PC-9 (cell line): ENCODE data around the gene PRKCI. TPM values are rescaled to one million over a fixed set of nuclear protein-coding genes. Genes with fewer than 3 reads are reported as not detected.

Source experiments
- BruUV-seq: library from RNA; stranded (reverse); fragments of 400-500 nt; replicated peaks from 2 replicates; lab custom pipeline; 2021; lab: Mats Ljungman, UMichigan
- CTCF ChIA-PET: fragments of 300-600 bp; sonication (Branson Sonifier 250); formaldehyde crosslinking; loops from one replicate; lab custom pipeline; 2022; ENCODE audit warnings: antibody characterized with exemption; lab: Charles Lee
- POLR2A ChIA-PET: fragments of 300-600 bp; sonication (Branson Sonifier 250); formaldehyde crosslinking; loops from one replicate; lab custom pipeline; 2022; ENCODE audit warnings: antibody characterized with exemption; ENCODE audit not compliant: unreplicated experiment; lab: Charles Lee
- DNase-seq, 2 experiments: peaks; one replicate each; pipeline versions ENCODE4 v3.0.0 to v3.0.0-alpha.2; 2015 to 2022; ENCODE audit warnings: mixed read lengths in 1 of 2
- H2AFZ ChIP-seq: fragments of 200-600 bp; sonication (generic); 2 replicates; pipeline ENCODE4 v1.8.1; 2017; ENCODE audit warnings: antibody characterized with exemption
- H3F3A ChIP-seq: fragments of 200-600 bp; sonication (generic); 2 replicates; pipeline ENCODE4 v1.8.1; 2017; ENCODE audit warnings: antibody characterized with exemption, mild to moderate bottlenecking, low read depth; ENCODE audit not compliant: insufficient read depth
- H3K27ac ChIP-seq: fragments of 200-600 bp; sonication (generic); 2 replicates; pipeline ENCODE4 v1.6.1; 2016; ENCODE audit warnings: mixed run types
- H3K27me3 ChIP-seq: fragments of 200-600 bp; sonication (generic); 2 replicates; pipeline ENCODE4 v1.6.1; 2016; ENCODE audit warnings: low read depth, mixed run types; ENCODE audit not compliant: insufficient read depth
- H3K36me3 ChIP-seq: fragments of 200-600 bp; sonication (generic); 2 replicates; pipeline ENCODE4 v1.6.1; 2016; ENCODE audit warnings: low read depth, mixed run types
- H3K4me1 ChIP-seq: fragments of 200-600 bp; sonication (generic); replicated peaks from 2 replicates; pipeline ENCODE4 v1.6.1; 2016; ENCODE audit warnings: mixed run types; ENCODE audit not compliant: insufficient read depth
- H3K4me2 ChIP-seq: fragments of 200-600 bp; sonication (generic); 2 replicates; pipeline ENCODE4 v1.6.1; 2017; ENCODE audit warnings: mixed run types
- H3K4me3 ChIP-seq: fragments of 200-600 bp; sonication (generic); 2 replicates; pipeline ENCODE4 v1.6.1; 2016; ENCODE audit warnings: mixed run types
- H3K79me2 ChIP-seq: fragments of 200-600 bp; sonication (generic); 2 replicates; pipeline ENCODE4 v1.6.1; 2017; ENCODE audit warnings: low read depth, mixed run types
- H3K9me2 ChIP-seq: fragments of 200-600 bp; sonication (generic); 2 replicates; pipeline ENCODE4 v1.8.1; 2017; ENCODE audit warnings: mild to moderate bottlenecking; ENCODE audit not compliant: insufficient read depth
- H3K9me3 ChIP-seq: fragments of 200-600 bp; sonication (generic); 2 replicates; pipeline ENCODE4 v1.8.1; 2016; ENCODE audit warnings: low read depth; ENCODE audit not compliant: insufficient read depth
- H4K20me1 ChIP-seq: fragments of 200-600 bp; sonication (generic); 2 replicates; pipeline ENCODE4 v1.8.1; 2017; ENCODE audit not compliant: insufficient read depth
- EZH2 ChIP-seq: fragments of 200-600 bp; sonication (generic); IDR thresholded peaks from 2 replicates; pipeline ENCODE4 v1.8.0; 2017; ENCODE audit warnings: antibody characterized with exemption, low read depth
- intact Hi-C: fragments of 100-400 bp; cut with micrococcal nuclease; formaldehyde crosslinking; loops from one replicate; pipeline ENCODE4 v1.10.0; 2022; ENCODE audit not compliant: unreplicated experiment
- total RNA-seq: library from RNA; stranded (reverse); gene quantifications from 2 replicates; pipeline ENCODE4 v1.2.3, GENCODE V29; 2021
- TF ChIP-seq, protein P1 (sequence below): fragments of 200-600 bp; sonication (generic); conservative IDR thresholded peaks from 2 replicates; pipeline ENCODE4 v1.6.1; 2017; ENCODE audit warnings: mixed run types, antibody characterized with exemption, mild to moderate bottlenecking, moderate library complexity

PRKCI gene
- total RNA-seq, 1 experiment from 2014 or later, result 104 TPM

DNA sequence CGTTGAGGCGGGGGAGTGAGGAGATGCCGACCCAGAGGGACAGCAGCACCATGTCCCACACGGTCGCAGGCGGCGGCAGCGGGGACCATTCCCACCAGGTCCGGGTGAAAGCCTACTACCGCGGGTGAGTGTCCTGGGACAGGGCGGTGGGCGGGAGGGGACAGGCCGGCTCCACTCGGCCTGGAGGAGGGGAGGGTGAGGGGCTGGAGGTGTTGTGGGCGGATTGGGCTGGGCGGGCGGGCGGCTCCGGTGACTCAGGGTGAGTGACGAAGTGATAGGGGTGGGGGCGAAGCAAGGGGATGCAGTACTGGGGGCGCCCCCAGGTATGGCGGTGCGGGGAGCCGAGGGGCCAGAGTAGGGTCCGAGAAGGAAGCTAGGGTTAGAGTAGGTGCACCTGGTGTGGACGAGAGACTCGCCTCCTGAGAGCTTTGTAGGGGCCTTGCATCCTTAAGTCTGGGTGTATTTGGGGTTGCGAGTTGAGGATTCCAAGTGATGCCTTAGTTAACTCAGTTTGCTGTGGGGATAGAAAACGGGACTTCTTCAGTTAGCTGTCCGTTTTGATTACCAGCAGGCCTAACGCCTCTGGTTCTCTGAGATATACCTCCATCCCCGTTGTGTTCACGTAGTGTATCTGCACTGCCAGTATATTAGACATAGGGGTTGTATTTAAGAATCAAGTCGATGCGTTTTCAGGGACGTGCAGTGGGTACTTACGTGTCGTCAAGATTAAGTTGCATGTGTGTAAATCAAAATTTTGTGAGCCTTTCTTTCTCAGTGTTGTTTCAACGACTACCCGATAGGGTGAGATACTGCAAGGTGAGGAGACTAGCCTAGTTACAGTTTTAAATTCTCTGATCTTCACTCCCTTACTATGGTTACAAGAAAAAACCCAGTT lies 670 bp downstream of the PRKCI start:
- no peaks in the 10 kb centered on the region; the same call in 1 of the 2 replicates for H3K9me3 ChIP-seq
- H4K20me1 ChIP-seq, result peaks cover 8% of the 10 kb centered on the region
- H3K4me2 ChIP-seq, result peak overlapping the region; percentile 94
- no peaks in the 10 kb centered on the region for H3K9me2 ChIP-seq
- peak overlapping the region; percentile 68 for H3K4me3 ChIP-seq
- ChIA-PET CTCF (interaction anchor here (0.5 to 0.8 kb wide), 2 partner anchors 77 to 1238 kb away, joined by 4 to 5 read pairs; partner anchors contain the start of gene TNIK), POLR2A (interaction anchor here (0.6 to 1.0 kb wide), 4 partner anchors 11 to 134 kb away, joined by 3 to 9 read pairs (median 7); no protein-coding TSS in a partner anchor)
- no peaks in the 10 kb centered on the region for H3K27me3 ChIP-seq
- peaks cover 22% of the 10 kb centered on the region for H3F3A ChIP-seq
- peaks cover 14% of the 10 kb centered on the region; the same call in 1 of the 2 replicates for H3K36me3 ChIP-seq
- TF ChIP-seq, protein P1, sequence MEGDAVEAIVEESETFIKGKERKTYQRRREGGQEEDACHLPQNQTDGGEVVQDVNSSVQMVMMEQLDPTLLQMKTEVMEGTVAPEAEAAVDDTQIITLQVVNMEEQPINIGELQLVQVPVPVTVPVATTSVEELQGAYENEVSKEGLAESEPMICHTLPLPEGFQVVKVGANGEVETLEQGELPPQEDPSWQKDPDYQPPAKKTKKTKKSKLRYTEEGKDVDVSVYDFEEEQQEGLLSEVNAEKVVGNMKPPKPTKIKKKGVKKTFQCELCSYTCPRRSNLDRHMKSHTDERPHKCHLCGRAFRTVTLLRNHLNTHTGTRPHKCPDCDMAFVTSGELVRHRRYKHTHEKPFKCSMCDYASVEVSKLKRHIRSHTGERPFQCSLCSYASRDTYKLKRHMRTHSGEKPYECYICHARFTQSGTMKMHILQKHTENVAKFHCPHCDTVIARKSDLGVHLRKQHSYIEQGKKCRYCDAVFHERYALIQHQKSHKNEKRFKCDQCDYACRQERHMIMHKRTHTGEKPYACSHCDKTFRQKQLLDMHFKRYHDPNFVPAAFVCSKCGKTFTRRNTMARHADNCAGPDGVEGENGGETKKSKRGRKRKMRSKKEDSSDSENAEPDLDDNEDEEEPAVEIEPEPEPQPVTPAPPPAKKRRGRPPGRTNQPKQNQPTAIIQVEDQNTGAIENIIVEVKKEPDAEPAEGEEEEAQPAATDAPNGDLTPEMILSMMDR, result peak; percentile 48
- no peak for TF ChIP-seq EZH2
- TSS peak; percentile 40 for BruUV-seq
- no peak for DNase-seq
- H3K4me1 ChIP-seq, result peaks cover 44% of the 10 kb centered on the region
- peaks cover 53% of the 10 kb centered on the region for H3K79me2 ChIP-seq
- H2AFZ ChIP-seq, result peak overlapping the region; percentile 88
- H3K27ac ChIP-seq, result peak overlapping the region; percentile 88
- intact Hi-C loops, result loop anchor here (2.0 kb wide), 1 partner anchor 42 kb away; the partner anchor contains the start of gene PHC3

DNA sequence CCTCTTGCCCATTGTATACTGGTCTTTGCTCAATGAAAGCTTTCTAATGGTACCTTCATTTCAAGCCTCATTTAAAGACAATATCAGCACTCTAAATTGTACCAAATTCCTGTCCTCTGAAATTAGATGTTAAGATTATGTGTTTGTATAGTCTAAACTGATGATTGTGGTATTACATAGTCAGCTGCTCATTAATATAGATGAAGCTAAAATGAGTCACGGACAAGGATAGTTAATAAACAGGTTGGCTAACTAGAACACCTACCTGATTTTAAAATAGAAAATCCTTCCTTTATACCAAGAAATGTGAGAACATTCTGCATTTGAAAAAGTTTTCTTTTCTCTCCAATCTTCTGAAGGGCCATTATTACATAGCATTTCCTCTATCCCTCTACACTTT lies 2.9 kb downstream of the PRKCI start:
- BruUV-seq, result no TSS peak
- Histone ChIP-seq H3F3A (peaks cover 43% of the 10 kb centered on the region), H3K4me2 (peak overlapping the region; percentile 94), H3K4me1 (peaks cover 64% of the 10 kb centered on the region), H3K79me2 (peaks cover 69% of the 10 kb centered on the region), H3K27ac (no peak overlapping the region), H3K9me2 (no peaks in the 10 kb centered on the region), H2AFZ (no peak overlapping the region), H3K4me3 (no peak overlapping the region), H3K36me3 (peaks cover 14% of the 10 kb centered on the region; the same call in 1 of the 2 replicates), H3K9me3 (no peaks in the 10 kb centered on the region; the same call in 1 of the 2 replicates), H3K27me3 (no peaks in the 10 kb centered on the region), H4K20me1 (peaks cover 8% of the 10 kb centered on the region)
- TF ChIP-seq, protein P1, result no peak
- TF ChIP-seq EZH2, result no peak
- ChIA-PET CTCF (interaction anchor here (0.6 kb wide), 1 partner anchor 23 kb away, joined by 4 read pairs; no protein-coding TSS in a partner anchor), POLR2A (no interaction called here)
- no peak for DNase-seq
- intact Hi-C loops, result no loop called here

DNA sequence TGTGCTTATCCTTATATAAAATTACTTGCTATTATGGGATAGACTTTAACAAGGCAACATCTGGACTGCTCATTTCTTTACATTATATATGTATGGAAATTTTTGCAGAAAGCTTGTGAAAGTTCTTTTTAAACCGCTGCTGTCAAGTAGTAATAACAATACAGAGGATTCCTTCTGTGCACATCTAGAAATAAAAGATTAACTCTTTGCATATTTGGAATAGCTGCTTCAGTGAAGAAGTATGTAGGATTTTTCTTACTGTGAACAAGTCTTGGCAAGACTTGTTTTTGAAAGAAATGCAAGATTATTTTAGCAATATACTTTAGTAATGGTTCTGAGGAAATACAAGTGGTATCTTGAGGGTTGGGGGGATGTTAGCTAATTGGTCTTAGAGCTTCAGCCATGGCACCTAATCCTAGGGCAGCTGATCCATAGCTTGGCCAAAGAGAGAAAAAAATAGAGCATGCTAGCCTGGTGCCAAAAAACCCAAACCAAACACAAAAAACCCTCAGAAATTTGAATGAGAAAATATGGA lies 4.3 kb downstream of the PRKCI start:
- BruUV-seq, result no TSS peak
- peaks cover 43% of the 10 kb centered on the region for H3F3A ChIP-seq
- no peak for DNase-seq
- H3K79me2 ChIP-seq, result peaks cover 82% of the 10 kb centered on the region
- H3K4me3 ChIP-seq, result no peak overlapping the region
- no peaks in the 10 kb centered on the region for H3K27me3 ChIP-seq
- H4K20me1 ChIP-seq, result peaks cover 8% of the 10 kb centered on the region
- peak overlapping the region; percentile 67; the same call in 1 of the 2 replicates for H3K27ac ChIP-seq
- ChIA-PET CTCF (interaction anchor here (0.5 kb wide), 1 partner anchor 57 kb away, joined by 7 read pairs; no protein-coding TSS in a partner anchor), POLR2A (no interaction called here)
- intact Hi-C loops, result no loop called here
- no peak overlapping the region; the same call in 1 of the 2 replicates for H3K4me2 ChIP-seq
- H3K36me3 ChIP-seq, result peaks cover 14% of the 10 kb centered on the region; the same call in 1 of the 2 replicates
- no peak overlapping the region for H2AFZ ChIP-seq
- peaks cover 62% of the 10 kb centered on the region for H3K4me1 ChIP-seq
- H3K9me2 ChIP-seq, result no peaks in the 10 kb centered on the region
- TF ChIP-seq, protein P1, result no peak
- no peak for TF ChIP-seq EZH2
- no peaks in the 10 kb centered on the region for H3K9me3 ChIP-seq
